ENCODE measurements around the gene PISD. TPM values are rescaled to one million over a fixed set of nuclear protein-coding genes. Genes with fewer than 3 reads are reported as not detected.

The PISD gene
- total RNA-seq, 1 donor from 2014 or later = 28.6 TPM

GRCh38 chr22:31651664-31652063, 10.4 kb downstream of the PISD start:
- no peaks in the 10 kb centered on the region for H3K27me3 Mint-ChIP-seq (ENCODE audit: low read depth)
- DNase-seq (ENCODE audit: low spot score) = no peak
- no peaks in the 10 kb centered on the region for H3K9me3 Mint-ChIP-seq (ENCODE audit: low read depth)
- H3K27ac Mint-ChIP-seq (ENCODE audit: unreplicated experiment) = no peak overlapping the region
- no peaks in the 10 kb centered on the region for H3K36me3 Mint-ChIP-seq (ENCODE audit: low read depth)
- no peak overlapping the region for H3K4me3 Mint-ChIP-seq (ENCODE audit: unreplicated experiment)
- peaks cover 19% of the 10 kb centered on the region for H3K4me1 Mint-ChIP-seq (ENCODE audit: low read depth)
- TF ChIP-seq CTCF (IDR thresholded peaks at IDR 0.05) = no peak

GRCh38 chr22:31650391-31650790, 11.6 kb downstream of the PISD start:
- TF ChIP-seq CTCF (IDR thresholded peaks at IDR 0.05) = no peak
- Mint-ChIP-seq H3K27ac (ENCODE audit: unreplicated experiment) (peak overlapping the region; percentile 84), H3K9me3 (ENCODE audit: low read depth) (no peaks in the 10 kb centered on the region), H3K36me3 (ENCODE audit: low read depth) (peaks cover 3% of the 10 kb centered on the region), H3K4me3 (ENCODE audit: unreplicated experiment) (no peak overlapping the region), H3K4me1 (ENCODE audit: low read depth) (peaks cover 27% of the 10 kb centered on the region), H3K27me3 (ENCODE audit: low read depth) (no peaks in the 10 kb centered on the region)
- no peak for DNase-seq (ENCODE audit: low spot score)

GRCh38 chr22:31647523-31648320, 14.3 kb downstream of the PISD start:
- no peak overlapping the region for H3K4me3 Mint-ChIP-seq (ENCODE audit: unreplicated experiment)
- no peaks in the 10 kb centered on the region for H3K27me3 Mint-ChIP-seq (ENCODE audit: low read depth)
- DNase-seq (ENCODE audit: low spot score) = no peak
- H3K27ac Mint-ChIP-seq (ENCODE audit: unreplicated experiment) = peak overlapping the region; percentile 41
- H3K4me1 Mint-ChIP-seq (ENCODE audit: low read depth) = peaks cover 25% of the 10 kb centered on the region
- H3K36me3 Mint-ChIP-seq (ENCODE audit: low read depth) = peaks cover 9% of the 10 kb centered on the region
- no peak for TF ChIP-seq CTCF (IDR thresholded peaks at IDR 0.05)
- H3K9me3 Mint-ChIP-seq (ENCODE audit: low read depth) = no peaks in the 10 kb centered on the region

- TF ChIP-seq CTCF (IDR thresholded peaks at IDR 0.05) = no peak
- H3K36me3 Mint-ChIP-seq (ENCODE audit: low read depth) = peaks cover 9% of the 10 kb centered on the region
- H3K4me3 Mint-ChIP-seq (ENCODE audit: unreplicated experiment) = no peak overlapping the region
- no peaks in the 10 kb centered on the region for H3K9me3 Mint-ChIP-seq (ENCODE audit: low read depth)
- H3K27ac Mint-ChIP-seq (ENCODE audit: unreplicated experiment) = no peak overlapping the region
- peaks cover 25% of the 10 kb centered on the region for H3K4me1 Mint-ChIP-seq (ENCODE audit: low read depth)
- DNase-seq (ENCODE audit: low spot score) = no peak
- no peaks in the 10 kb centered on the region for H3K27me3 Mint-ChIP-seq (ENCODE audit: low read depth)
Observed at GRCh38 chr22:31647066-31647465, 14.9 kb downstream of the PISD start.

- no peak for DNase-seq (ENCODE audit: low spot score)
- Mint-ChIP-seq H3K9me3 (ENCODE audit: low read depth) (no peaks in the 10 kb centered on the region), H3K27me3 (ENCODE audit: low read depth) (no peaks in the 10 kb centered on the region), H3K27ac (ENCODE audit: unreplicated experiment) (peak overlapping the region; percentile 89), H3K36me3 (ENCODE audit: low read depth) (peaks cover 9% of the 10 kb centered on the region), H3K4me1 (ENCODE audit: low read depth) (peaks cover 25% of the 10 kb centered on the region), H3K4me3 (ENCODE audit: unreplicated experiment) (no peak overlapping the region)
- TF ChIP-seq CTCF (IDR thresholded peaks at IDR 0.05) = no peak
Observed at GRCh38 chr22:31646186-31647019, 15.6 kb downstream of the PISD start.
